Upper lobe of left lung (tissue), 6 donors: Measurements from ENCODE around the gene SPTA1. TPM values are rescaled to one million over a fixed set of nuclear protein-coding genes. Genes with fewer than 3 reads are reported as not detected.

Source experiments
- ATAC-seq, 2 donors: fragments of 200-7000 bp; cut with Tn5 transposase; one replicate each; pipeline ENCODE4 v1.9.1; 2022; ENCODE audit warnings: mild to moderate bottlenecking in 2 of 2, moderate library complexity in 2 of 2; ENCODE audit not compliant: low FRiP score in 2 of 2
- DNase-seq, 2 donors: peaks; one replicate each; pipeline ENCODE4 v3.0.0-alpha.2; 2019 to 2020
- H3K27ac ChIP-seq, 4 donors: fragments of 200-600 bp; sonication (generic); one replicate each; pipeline ENCODE4 v1.5.1; 2016 to 2019
- H3K27me3 ChIP-seq, 4 donors: fragments of 200-600 bp; sonication (generic); one replicate each; pipeline ENCODE4 v1.5.1; 2017 to 2019
- H3K36me3 ChIP-seq, 4 donors: fragments of 200-600 bp; sonication (generic); one replicate each; pipeline ENCODE4 v1.5.1; 2016 to 2019
- H3K4me1 ChIP-seq, 4 donors: fragments of 200-600 bp; sonication (generic); one replicate each; pipeline ENCODE4 v1.5.1; 2018 to 2019
- H3K4me3 ChIP-seq, 4 donors: fragments of 200-600 bp; sonication (generic); one replicate each; pipeline ENCODE4 v1.5.1; 2017 to 2019; ENCODE audit warnings: mild to moderate bottlenecking in 2 of 4, moderate library complexity in 1 of 4
- H3K9me3 ChIP-seq, 4 donors: fragments of 200-600 bp; sonication (generic); one replicate each; pipeline ENCODE4 v1.5.1; 2018 to 2019
- EP300 ChIP-seq, 4 donors: sonication (generic); formaldehyde crosslinking; IDR thresholded peaks; one replicate each; pipeline ENCODE4 v1.5.1; 2017; ENCODE audit warnings: antibody characterized with exemption in 4 of 4, control low read depth in 2 of 4
- POLR2A ChIP-seq, 4 donors: fragments of 450-650 bp; IDR thresholded peaks; one replicate each; pipeline ENCODE4 v1.5.1; 2016 to 2017; ENCODE audit warnings: antibody characterized with exemption in 4 of 4, mild to moderate bottlenecking in 2 of 4
- POLR2AphosphoS5 ChIP-seq, 2 donors: sonication (generic); formaldehyde crosslinking; IDR thresholded peaks; one replicate each; pipeline ENCODE4 v1.5.1; 2017; ENCODE audit warnings: antibody characterized with exemption in 2 of 2
- WGBS, 2 donors: methylation state at CpG; one replicate each; pipeline ENCODE4 v1.1.5; 2017 to 2018; 5-methylcytosine and 5-hydroxymethylcytosine counted together
- total RNA-seq, 6 donors: library from RNA; depleted of rRNA in 4 of 6; stranded (reverse); fragments of >200 nt in 4 of 6; gene quantifications; one replicate each; pipeline versions ENCODE4 v1.1.0 to v1.2.1, GENCODE V29; 2016 to 2021
- TF ChIP-seq, protein P1 (sequence below), 6 experiments: fragments of 450-650 bp in 4 of 6; fragments of 200-600 bp in 2 of 6; sonication (generic) in 2 of 6; IDR thresholded peaks; one replicate each; pipeline ENCODE4 v1.5.1; 2016 to 2019; ENCODE audit warnings: antibody characterized with exemption in 6 of 6
- donor health status: DM: no; HTN: no; CAD: no; lungs with moderate emphysema.
- donor health status: DM: no; HTN: yes; CAD: no; lungs with severe emphysema.

The SPTA1 gene
- total RNA-seq, 6 donors from 2014 or later, result 0.20 to 0.57 (median 0.30) TPM; not detected in 1

DNA sequence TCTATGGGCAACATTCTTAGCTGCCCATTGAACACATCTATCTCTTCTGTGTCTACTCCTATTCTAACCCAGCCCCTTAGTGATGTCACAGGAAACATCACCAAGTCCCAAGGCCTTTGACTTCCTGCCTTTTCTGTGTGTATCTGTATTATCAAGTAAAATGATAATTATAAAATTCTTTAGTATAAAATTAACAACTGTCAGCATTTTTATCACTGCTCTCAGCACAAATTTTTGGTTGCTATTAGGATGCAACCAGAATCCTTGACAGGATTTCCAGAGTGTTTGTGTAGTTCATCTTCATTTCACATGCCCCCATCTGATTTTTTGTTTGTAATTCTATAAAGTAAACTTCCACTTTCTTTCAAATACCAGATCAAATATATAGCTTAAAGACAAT, 47.6 kb downstream of the SPTA1 start:
- DNase-seq (no peak), ATAC-seq (no peak)

DNA sequence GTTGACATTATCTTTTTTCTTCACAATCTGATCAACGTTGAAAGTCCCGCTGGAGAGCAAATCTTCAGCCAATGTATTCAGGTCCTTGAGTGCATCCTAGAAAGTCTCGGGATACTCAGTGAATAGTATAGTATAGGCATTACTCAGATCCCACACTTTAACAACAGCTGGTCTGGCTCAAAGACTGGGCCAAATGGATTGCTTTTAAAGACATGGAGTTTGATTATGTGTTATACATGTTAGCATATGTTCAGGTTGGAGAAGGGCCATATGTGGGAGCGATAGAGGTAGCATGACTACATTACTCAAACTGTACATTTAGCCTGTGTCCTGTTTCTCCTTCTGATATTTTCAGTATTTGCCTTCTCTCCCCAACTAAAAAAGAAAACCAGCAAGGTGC, 48.4 kb downstream of the SPTA1 start:
- H3K36me3 ChIP-seq, result no peaks in the 10 kb centered on the region
- DNase-seq, result no peak
- H3K4me3 ChIP-seq, result no peak overlapping the region
- no peak overlapping the region for H3K27ac ChIP-seq
- H3K9me3 ChIP-seq, result no peaks in the 10 kb centered on the region
- no peaks in the 10 kb centered on the region for H3K4me1 ChIP-seq
- TF ChIP-seq POLR2A (IDR thresholded peaks at IDR 0.05), result no peak
- TF ChIP-seq, protein P1, sequence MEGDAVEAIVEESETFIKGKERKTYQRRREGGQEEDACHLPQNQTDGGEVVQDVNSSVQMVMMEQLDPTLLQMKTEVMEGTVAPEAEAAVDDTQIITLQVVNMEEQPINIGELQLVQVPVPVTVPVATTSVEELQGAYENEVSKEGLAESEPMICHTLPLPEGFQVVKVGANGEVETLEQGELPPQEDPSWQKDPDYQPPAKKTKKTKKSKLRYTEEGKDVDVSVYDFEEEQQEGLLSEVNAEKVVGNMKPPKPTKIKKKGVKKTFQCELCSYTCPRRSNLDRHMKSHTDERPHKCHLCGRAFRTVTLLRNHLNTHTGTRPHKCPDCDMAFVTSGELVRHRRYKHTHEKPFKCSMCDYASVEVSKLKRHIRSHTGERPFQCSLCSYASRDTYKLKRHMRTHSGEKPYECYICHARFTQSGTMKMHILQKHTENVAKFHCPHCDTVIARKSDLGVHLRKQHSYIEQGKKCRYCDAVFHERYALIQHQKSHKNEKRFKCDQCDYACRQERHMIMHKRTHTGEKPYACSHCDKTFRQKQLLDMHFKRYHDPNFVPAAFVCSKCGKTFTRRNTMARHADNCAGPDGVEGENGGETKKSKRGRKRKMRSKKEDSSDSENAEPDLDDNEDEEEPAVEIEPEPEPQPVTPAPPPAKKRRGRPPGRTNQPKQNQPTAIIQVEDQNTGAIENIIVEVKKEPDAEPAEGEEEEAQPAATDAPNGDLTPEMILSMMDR (IDR thresholded peaks at IDR 0.05), result no peak
- no peak for TF ChIP-seq POLR2AphosphoS5 (IDR thresholded peaks at IDR 0.05)
- no peak for TF ChIP-seq EP300 (IDR thresholded peaks at IDR 0.05)
- ATAC-seq, result no peak
- no peaks in the 10 kb centered on the region for H3K27me3 ChIP-seq
- 52 to 68% methylated on average over 4 of the region's 4 CpGs for WGBS, 2 donors

More for the DNA sequence above, 47.6 kb downstream of the SPTA1 start:
- H3K4me1 ChIP-seq, result no peaks in the 10 kb centered on the region
- H3K27me3 ChIP-seq, result no peaks in the 10 kb centered on the region
- no peak overlapping the region for H3K27ac ChIP-seq
- H3K4me3 ChIP-seq, result no peak overlapping the region
- H3K9me3 ChIP-seq, result no peaks in the 10 kb centered on the region
- TF ChIP-seq POLR2A (IDR thresholded peaks at IDR 0.05) (no peak), POLR2AphosphoS5 (IDR thresholded peaks at IDR 0.05) (no peak), EP300 (IDR thresholded peaks at IDR 0.05) (no peak)
- TF ChIP-seq, protein P1 (IDR thresholded peaks at IDR 0.05), result no peak
- no peaks in the 10 kb centered on the region for H3K36me3 ChIP-seq

DNA sequence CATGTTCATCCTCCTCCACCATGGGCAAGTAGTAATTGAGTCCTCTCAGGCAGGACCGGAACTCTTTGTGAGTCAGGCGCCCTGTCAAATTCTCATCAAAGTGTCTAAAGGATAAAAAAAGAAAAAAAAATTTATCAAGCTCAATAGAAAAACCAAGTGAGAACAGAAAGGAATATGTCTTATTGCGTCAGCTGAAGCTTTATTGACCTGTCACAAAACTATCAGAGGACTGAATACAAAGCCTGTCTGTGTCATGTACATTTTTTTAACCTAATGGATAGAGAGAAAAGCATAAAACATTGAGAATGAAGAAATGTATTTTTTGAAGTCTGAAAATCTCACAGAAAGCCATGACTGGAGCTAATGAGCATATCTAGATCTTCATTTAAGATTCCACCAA, 72.8 kb downstream of the SPTA1 start:
- ATAC-seq, result no peak
- WGBS, 2 donors, result 93 to 98% methylated on average over 3 of the region's 3 CpGs

DNA sequence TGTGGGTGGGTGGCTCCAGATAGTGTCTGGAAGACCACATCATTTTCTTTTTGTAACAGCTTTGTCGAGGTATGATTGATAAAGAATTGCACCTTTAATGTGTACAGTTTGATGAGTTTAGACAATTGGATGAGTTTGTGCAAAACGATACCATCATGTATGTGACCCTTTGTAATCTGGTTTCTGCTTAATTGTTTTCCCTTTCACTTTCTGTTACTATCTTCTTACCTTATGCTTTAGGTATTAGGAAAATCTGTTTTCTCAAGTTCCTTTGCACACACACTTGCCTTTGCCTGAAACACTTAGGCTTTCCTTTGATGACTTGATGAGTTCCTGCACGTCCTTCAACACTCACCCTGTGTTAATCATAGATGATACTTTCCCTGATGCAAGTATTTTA, 74.6 kb downstream of the SPTA1 start:
- H3K36me3 ChIP-seq, result no peaks in the 10 kb centered on the region
- H3K4me1 ChIP-seq, result no peaks in the 10 kb centered on the region
- ATAC-seq (no peak), DNase-seq (no peak)
- no peak overlapping the region for H3K4me3 ChIP-seq
- no peaks in the 10 kb centered on the region for H3K9me3 ChIP-seq
- 62 to 75% methylated on average over 3 of the region's 3 CpGs for WGBS, 2 donors
- no peak overlapping the region for H3K27ac ChIP-seq
- H3K27me3 ChIP-seq, result no peaks in the 10 kb centered on the region
- TF ChIP-seq, protein P1 (IDR thresholded peaks at IDR 0.05), result no peak
- TF ChIP-seq EP300 (IDR thresholded peaks at IDR 0.05), result no peak
- no peak for TF ChIP-seq POLR2AphosphoS5 (IDR thresholded peaks at IDR 0.05)
- no peak for TF ChIP-seq POLR2A (IDR thresholded peaks at IDR 0.05)

More for the DNA sequence above, 72.8 kb downstream of the SPTA1 start:
- Histone ChIP-seq H3K9me3 (no peaks in the 10 kb centered on the region), H3K27me3 (no peaks in the 10 kb centered on the region), H3K27ac (no peak overlapping the region), H3K36me3 (no peaks in the 10 kb centered on the region), H3K4me3 (no peak overlapping the region), H3K4me1 (no peaks in the 10 kb centered on the region)
- TF ChIP-seq EP300 (IDR thresholded peaks at IDR 0.05) (no peak), POLR2AphosphoS5 (IDR thresholded peaks at IDR 0.05) (no peak), POLR2A (IDR thresholded peaks at IDR 0.05) (no peak)
- TF ChIP-seq, protein P1 (IDR thresholded peaks at IDR 0.05), result no peak
- no peak for DNase-seq

DNA sequence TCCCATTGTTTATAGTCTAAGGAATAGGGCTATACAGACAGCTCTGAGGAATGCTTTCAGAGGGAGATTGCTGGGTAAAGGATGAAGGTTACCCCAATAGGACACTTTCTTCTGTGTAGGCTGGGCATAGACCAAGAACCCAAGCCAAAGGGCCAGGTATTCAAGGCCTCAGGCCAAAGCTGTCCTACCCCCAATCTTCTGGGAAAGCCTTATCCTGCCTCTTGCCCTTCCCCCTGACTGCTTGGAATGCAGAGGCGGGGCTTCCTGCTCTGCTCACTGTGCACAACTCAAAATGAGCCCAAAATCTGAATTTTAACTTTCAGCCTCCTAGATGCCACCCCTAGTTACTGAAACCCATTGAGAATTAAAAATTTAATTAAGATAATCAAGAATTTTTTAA, 79.2 kb downstream of the SPTA1 start:
- ATAC-seq, result peak in 1 of 2 donors; percentile 46
- TF ChIP-seq POLR2AphosphoS5 (IDR thresholded peaks at IDR 0.05), result no peak
- TF ChIP-seq POLR2A (IDR thresholded peaks at IDR 0.05), result no peak
- TF ChIP-seq EP300 (IDR thresholded peaks at IDR 0.05), result no peak
- TF ChIP-seq, protein P1 (IDR thresholded peaks at IDR 0.05), result no peak
- WGBS, 2 donors, result 69 to 93% methylated on average over 1 of the region's 1 CpG

More for the DNA sequence above, 79.2 kb downstream of the SPTA1 start:
- no peak overlapping the region for H3K4me3 ChIP-seq
- H3K27ac ChIP-seq, result no peak overlapping the region
- no peaks in the 10 kb centered on the region for H3K36me3 ChIP-seq
- no peaks in the 10 kb centered on the region for H3K27me3 ChIP-seq
- no peaks in the 10 kb centered on the region for H3K9me3 ChIP-seq
- no peak for DNase-seq
- no peaks in the 10 kb centered on the region for H3K4me1 ChIP-seq
